Lower lobe of right lung (tissue), 2 donors: Measurements from ENCODE around the gene KRT20. TPM values are rescaled to one million over a fixed set of nuclear protein-coding genes. Genes with fewer than 3 reads are reported as not detected.

Source experiments
- ATAC-seq, 2 donors: fragments of 200-7000 bp; cut with Tn5 transposase; one replicate each; pipeline ENCODE4 v1.9.1; 2020 to 2022; ENCODE audit warnings: mild to moderate bottlenecking in 2 of 2, moderate library complexity in 2 of 2
- DNase-seq: peaks from one replicate; pipeline ENCODE4 v3.0.0-alpha.2; 2020
- H3K27ac ChIP-seq: fragments of 200-600 bp; one replicate; pipeline ENCODE4 v1.8.0; 2022
- H3K27me3 ChIP-seq: fragments of 200-600 bp; one replicate; pipeline ENCODE4 v1.8.0; 2022; ENCODE audit warnings: low read depth
- H3K36me3 ChIP-seq: fragments of 200-600 bp; one replicate; pipeline ENCODE4 v1.8.0; 2022; ENCODE audit warnings: mild to moderate bottlenecking
- H3K4me1 ChIP-seq: fragments of 200-600 bp; one replicate; pipeline ENCODE4 v1.8.0; 2022
- H3K4me3 ChIP-seq: fragments of 200-600 bp; one replicate; pipeline ENCODE4 v1.8.0; 2022; ENCODE audit warnings: mild to moderate bottlenecking
- H3K9me3 ChIP-seq: fragments of 200-600 bp; one replicate; pipeline ENCODE4 v1.8.0; 2022
- CTCF ChIP-seq: fragments of 200-600 bp; IDR thresholded peaks from one replicate; pipeline ENCODE4 v1.8.0; 2022; ENCODE audit warnings: antibody characterized with exemption, mild to moderate bottlenecking
- intact Hi-C: fragments of 100-400 bp; cut with DNase I; formaldehyde crosslinking; loops from one replicate; pipeline ENCODE4 v1.11.0; 2022
- long read RNA-seq: library from polyadenylated mRNA; unstranded; transcript quantifications from one replicate; pipeline ENCODE4 v2.0.0, GENCODE V29; 2021
- total RNA-seq: library from RNA; stranded (reverse); fragmentation: NEBNext Ultra II Directional; extraction: Animal tissue kit (Norgen Biotek cat#: 25700); gene quantifications from one replicate; pipeline ENCODE4 v1.2.1, GENCODE V29; 2021
- donor health status: DM: no; HTN: yes; CAD: no; lungs with severe emphysema.

Gene KRT20
- not detected for total RNA-seq
- long read RNA-seq: 0 reads

GRCh38 chr17:40884708-40885512 lies at the start of gene KRT20:
KRT20 (minus strand) TSS chr17:40885242; CDS start chr17:40885185, 57 bp downstream.
- Histone ChIP-seq H3K27ac (no peak within 1 kb of the TSS), H3K27me3 (peaks cover 5% of the 10 kb centered on the region), H3K4me3 (no peak within 1 kb of the TSS), H3K9me3 (no peaks in the 10 kb centered on the region), H3K4me1 (no peaks in the 10 kb centered on the region), H3K36me3 (no peaks in the 10 kb centered on the region)
- DNase-seq (no peak), ATAC-seq (no peak)
- intact Hi-C loops: no loop called here
- TF ChIP-seq CTCF: no peak

- ATAC-seq (no peak), DNase-seq (no peak)
- TF ChIP-seq CTCF: no peak
- no peaks in the 10 kb centered on the region for H3K9me3 ChIP-seq
- no peaks in the 10 kb centered on the region for H3K4me1 ChIP-seq
- no peaks in the 10 kb centered on the region for H3K27me3 ChIP-seq
- H3K27ac ChIP-seq: no peak overlapping the region
- H3K36me3 ChIP-seq: no peaks in the 10 kb centered on the region
- H3K4me3 ChIP-seq: no peak overlapping the region
- intact Hi-C loops: no loop called here
These were observed 47.6 kb upstream of the KRT20 start for GRCh38 chr17:40932608-40933007.

- TF ChIP-seq CTCF: no peak
- H3K36me3 ChIP-seq: no peaks in the 10 kb centered on the region
- DNase-seq (no peak), ATAC-seq (no peak)
- no peak overlapping the region for H3K4me3 ChIP-seq
- intact Hi-C loops: no loop called here
- H3K27ac ChIP-seq: no peak overlapping the region
- no peaks in the 10 kb centered on the region for H3K27me3 ChIP-seq
- no peaks in the 10 kb centered on the region for H3K9me3 ChIP-seq
- no peaks in the 10 kb centered on the region for H3K4me1 ChIP-seq
These were observed 46.3 kb upstream of the KRT20 start for GRCh38 chr17:40931311-40931710.

GRCh38 chr17:40926341-40926740 lies 41.3 kb upstream of the KRT20 start:
- intact Hi-C loops: no loop called here
- Histone ChIP-seq H3K4me3 (no peak overlapping the region), H3K36me3 (no peaks in the 10 kb centered on the region), H3K9me3 (no peaks in the 10 kb centered on the region), H3K27ac (no peak overlapping the region), H3K4me1 (no peaks in the 10 kb centered on the region), H3K27me3 (no peaks in the 10 kb centered on the region)
- no peak for DNase-seq
- no peak for TF ChIP-seq CTCF
- ATAC-seq: no peak

GRCh38 chr17:40922239-40922638 lies 37.2 kb upstream of the KRT20 start:
- no peak for TF ChIP-seq CTCF
- Histone ChIP-seq H3K36me3 (no peaks in the 10 kb centered on the region), H3K27me3 (no peaks in the 10 kb centered on the region), H3K27ac (peak overlapping the region; percentile 53), H3K9me3 (no peaks in the 10 kb centered on the region), H3K4me3 (no peak overlapping the region), H3K4me1 (no peaks in the 10 kb centered on the region)
- intact Hi-C loops: no loop called here
- DNase-seq (peak; percentile 53), ATAC-seq (peak; percentile 71 to 82)
